Activated CD8-positive, alpha-beta T cell treated with anti-CD3 and anti-CD28 coated beads for 36 hours (primary cell): ENCODE data around the gene OSBPL5. TPM values are rescaled to one million over a fixed set of nuclear protein-coding genes. Genes with fewer than 3 reads are reported as not detected.

Experiments
- ATAC-seq: fragments of 200-7000 bp; cut with Tn5 transposase; one replicate; pipeline ENCODE4 v1.10.0; 2021; ENCODE audit warnings: mild to moderate bottlenecking, moderate library complexity
- CTCF ChIA-PET: fragments of 350-600 bp; sonication (Branson Sonifier 250); formaldehyde crosslinking; loops from one replicate; lab custom pipeline; 2021; ENCODE audit warnings: antibody characterized with exemption; lab: Charles Lee
- POLR2A ChIA-PET: fragments of 350-600 bp; sonication (Branson Sonifier 250); formaldehyde crosslinking; loops from one replicate; lab custom pipeline; 2021; ENCODE audit warnings: antibody characterized with exemption; lab: Charles Lee
- DNase-seq: peaks from one replicate; pipeline ENCODE4 v3.0.0-alpha.2; 2020
- H3K27ac Mint-ChIP-seq: one replicate; pipeline ENCODE4 v1.8.0; 2021; ENCODE audit warnings: mild to moderate bottlenecking, mixed read lengths
- H3K27me3 Mint-ChIP-seq: one replicate; pipeline ENCODE4 v1.8.0; 2021; ENCODE audit warnings: mixed read lengths
- H3K36me3 Mint-ChIP-seq: one replicate; pipeline ENCODE4 v1.8.0; 2021; ENCODE audit warnings: low read depth, mixed read lengths
- H3K4me1 Mint-ChIP-seq: one replicate; pipeline ENCODE4 v1.8.0; 2021; ENCODE audit warnings: low read depth, mixed read lengths
- H3K4me3 Mint-ChIP-seq: one replicate; pipeline ENCODE4 v1.8.0; 2021; ENCODE audit warnings: mild to moderate bottlenecking, moderate library complexity, mixed read lengths
- H3K9me3 Mint-ChIP-seq: one replicate; pipeline ENCODE4 v1.8.0; 2021; ENCODE audit warnings: mixed read lengths
- intact Hi-C: fragments of 100-400 bp; cut with micrococcal nuclease; formaldehyde crosslinking; loops from one replicate; pipeline ENCODE4 v1.10.0; 2022
- total RNA-seq, 2 experiments: library from RNA; stranded (reverse); gene quantifications; one replicate each; pipeline ENCODE4 v1.2.3, GENCODE V29; 2021
- TF ChIP-seq, protein P1 (sequence below): fragments of 200-600 bp; IDR thresholded peaks from one replicate; pipeline ENCODE4 v1.8.0; 2022; ENCODE audit warnings: antibody characterized with exemption, mild to moderate bottlenecking

Gene OSBPL5
- total RNA-seq, 2 experiments from 2014 or later: 4.8 to 5.9 TPM

DNA sequence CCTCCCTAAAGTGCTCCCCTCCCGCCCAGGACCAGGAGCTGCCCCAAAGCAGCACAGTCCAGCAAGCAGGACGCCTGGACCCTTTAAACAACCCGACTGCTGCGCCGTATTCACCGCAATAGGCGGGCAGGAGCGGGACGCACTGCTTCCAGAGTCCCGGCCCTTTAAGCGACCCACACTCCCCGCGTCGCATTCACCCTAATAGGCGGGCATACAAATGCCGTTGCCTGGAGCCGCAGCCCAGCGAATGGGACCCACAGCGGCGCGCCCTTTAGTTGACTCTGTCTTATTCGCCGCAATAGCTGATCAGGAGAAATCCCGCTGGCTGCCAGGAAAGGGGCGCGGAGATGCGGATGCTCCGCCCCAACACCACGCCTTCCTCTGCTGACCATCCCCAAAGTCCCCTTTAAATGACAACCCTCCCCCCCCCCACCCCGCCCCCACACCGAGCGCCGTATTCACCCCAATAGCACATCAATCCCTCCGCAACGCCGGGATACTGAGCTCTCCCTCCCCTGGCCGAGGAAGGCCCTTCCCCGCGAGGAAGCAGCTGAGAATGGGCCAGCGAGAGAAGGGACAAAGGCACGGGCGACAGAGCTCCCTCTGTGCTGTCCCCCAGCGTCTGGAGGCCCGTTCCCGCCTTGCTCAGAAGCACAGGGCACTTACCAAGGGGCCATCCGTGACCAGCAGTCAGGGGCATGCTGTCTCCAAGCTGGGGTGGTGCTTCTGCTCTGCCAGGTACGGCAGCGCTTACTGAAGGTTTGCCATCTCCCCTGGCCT is 4.7 kb downstream of the OSBPL5 start:
- CTCF ChIA-PET: no interaction called here
- no peak overlapping the region for H3K27ac Mint-ChIP-seq
- POLR2A ChIA-PET: interaction anchor here (1.0 kb wide), 1 partner anchor 11 kb away, joined by 3 read pairs; no protein-coding TSS in a partner anchor
- H3K27me3 Mint-ChIP-seq: peaks cover 5% of the 10 kb centered on the region
- ATAC-seq (peak; percentile 22), DNase-seq (peak; percentile 50)
- no peaks in the 10 kb centered on the region for H3K36me3 Mint-ChIP-seq
- intact Hi-C loops: no loop called here
- peaks cover 19% of the 10 kb centered on the region for H3K4me1 Mint-ChIP-seq
- no peak overlapping the region for H3K4me3 Mint-ChIP-seq
- no peaks in the 10 kb centered on the region for H3K9me3 Mint-ChIP-seq
- TF ChIP-seq, protein P1, sequence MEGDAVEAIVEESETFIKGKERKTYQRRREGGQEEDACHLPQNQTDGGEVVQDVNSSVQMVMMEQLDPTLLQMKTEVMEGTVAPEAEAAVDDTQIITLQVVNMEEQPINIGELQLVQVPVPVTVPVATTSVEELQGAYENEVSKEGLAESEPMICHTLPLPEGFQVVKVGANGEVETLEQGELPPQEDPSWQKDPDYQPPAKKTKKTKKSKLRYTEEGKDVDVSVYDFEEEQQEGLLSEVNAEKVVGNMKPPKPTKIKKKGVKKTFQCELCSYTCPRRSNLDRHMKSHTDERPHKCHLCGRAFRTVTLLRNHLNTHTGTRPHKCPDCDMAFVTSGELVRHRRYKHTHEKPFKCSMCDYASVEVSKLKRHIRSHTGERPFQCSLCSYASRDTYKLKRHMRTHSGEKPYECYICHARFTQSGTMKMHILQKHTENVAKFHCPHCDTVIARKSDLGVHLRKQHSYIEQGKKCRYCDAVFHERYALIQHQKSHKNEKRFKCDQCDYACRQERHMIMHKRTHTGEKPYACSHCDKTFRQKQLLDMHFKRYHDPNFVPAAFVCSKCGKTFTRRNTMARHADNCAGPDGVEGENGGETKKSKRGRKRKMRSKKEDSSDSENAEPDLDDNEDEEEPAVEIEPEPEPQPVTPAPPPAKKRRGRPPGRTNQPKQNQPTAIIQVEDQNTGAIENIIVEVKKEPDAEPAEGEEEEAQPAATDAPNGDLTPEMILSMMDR: no peak

DNA sequence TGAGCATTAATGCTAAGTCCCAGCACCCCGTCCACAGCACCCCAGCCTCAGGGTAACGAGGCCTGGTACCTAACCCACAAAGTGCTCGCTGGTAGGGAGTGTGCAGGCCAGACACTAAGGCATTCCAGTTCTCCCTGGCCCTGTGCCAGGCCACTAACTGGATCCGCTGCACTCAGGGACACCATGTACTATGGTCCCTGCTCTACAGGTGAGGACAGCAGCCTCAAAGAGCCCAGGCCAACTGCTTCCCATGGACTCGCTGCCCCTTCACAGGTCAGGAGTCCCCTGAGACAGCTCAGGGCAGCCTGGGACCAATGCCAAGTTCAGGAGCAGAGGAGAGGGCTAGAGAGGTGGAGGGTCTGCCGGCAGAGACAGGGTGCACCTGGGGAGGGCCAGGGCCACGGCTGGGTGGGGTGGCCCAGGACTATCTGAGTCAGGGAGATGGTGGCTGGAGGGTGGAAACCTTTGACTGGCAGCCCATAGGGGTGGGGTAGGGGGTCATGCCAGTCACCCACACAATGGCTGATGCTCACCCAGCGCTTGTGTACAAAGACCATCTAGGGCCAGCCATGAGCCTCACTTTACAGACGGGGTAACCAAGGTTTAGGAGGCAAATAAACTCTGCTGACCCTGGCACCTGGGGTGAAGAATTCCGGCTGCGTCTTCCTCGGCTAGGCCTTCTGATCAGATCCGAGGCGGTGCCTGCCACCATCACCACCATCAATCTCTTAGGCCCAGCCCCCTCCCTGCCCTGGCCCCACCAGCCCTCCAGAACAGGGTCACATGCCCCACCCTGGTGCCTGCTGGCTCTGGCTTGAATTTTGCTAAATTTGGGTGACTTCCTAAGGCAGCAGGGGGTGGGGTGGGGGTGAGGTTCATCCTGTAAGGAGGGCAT is 5.6 kb downstream of the OSBPL5 start:
- TF ChIP-seq, protein P1: no peak
- Mint-ChIP-seq H3K36me3 (no peaks in the 10 kb centered on the region), H3K27me3 (peaks cover 5% of the 10 kb centered on the region), H3K4me3 (no peak overlapping the region), H3K4me1 (peaks cover 19% of the 10 kb centered on the region), H3K9me3 (no peaks in the 10 kb centered on the region), H3K27ac (no peak overlapping the region)
- ATAC-seq: no peak
- CTCF ChIA-PET: interaction anchor here (0.6 kb wide), 1 partner anchor 218 kb away, joined by 3 read pairs; no protein-coding TSS in a partner anchor
- no peak for DNase-seq
- intact Hi-C loops: no loop called here
- POLR2A ChIA-PET: no interaction called here

DNA sequence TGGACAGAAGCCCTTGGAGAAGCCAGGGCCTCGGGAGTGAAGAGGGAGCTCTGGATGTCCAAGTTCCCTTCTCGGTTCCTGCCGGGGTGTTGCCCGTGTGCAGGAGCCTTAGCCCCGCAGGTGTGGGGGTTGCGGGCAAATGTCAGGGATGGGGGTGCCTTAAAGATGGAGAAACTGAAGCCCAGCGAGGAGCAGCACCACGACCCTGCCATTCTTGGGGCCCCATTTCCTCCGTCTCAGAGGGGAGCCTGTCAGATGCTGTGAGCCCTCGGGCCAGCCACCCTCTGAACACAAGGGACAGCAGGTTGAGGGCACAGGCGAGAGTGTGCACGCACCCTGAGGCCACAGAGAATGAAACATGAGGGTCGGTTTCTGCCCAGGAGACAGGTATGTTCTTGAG is 6.3 kb downstream of the OSBPL5 start:
- Mint-ChIP-seq H3K27me3 (peaks cover 3% of the 10 kb centered on the region), H3K36me3 (no peaks in the 10 kb centered on the region), H3K4me3 (no peak overlapping the region), H3K9me3 (no peaks in the 10 kb centered on the region), H3K4me1 (peaks cover 17% of the 10 kb centered on the region), H3K27ac (no peak overlapping the region)
- intact Hi-C loops: no loop called here
- DNase-seq (no peak), ATAC-seq (no peak)
- ChIA-PET CTCF (interaction anchor here (0.6 kb wide), 2 partner anchors 172 to 217 kb away, joined by 3 read pairs; no protein-coding TSS in a partner anchor), POLR2A (no interaction called here)
- TF ChIP-seq, protein P1: no peak

DNA sequence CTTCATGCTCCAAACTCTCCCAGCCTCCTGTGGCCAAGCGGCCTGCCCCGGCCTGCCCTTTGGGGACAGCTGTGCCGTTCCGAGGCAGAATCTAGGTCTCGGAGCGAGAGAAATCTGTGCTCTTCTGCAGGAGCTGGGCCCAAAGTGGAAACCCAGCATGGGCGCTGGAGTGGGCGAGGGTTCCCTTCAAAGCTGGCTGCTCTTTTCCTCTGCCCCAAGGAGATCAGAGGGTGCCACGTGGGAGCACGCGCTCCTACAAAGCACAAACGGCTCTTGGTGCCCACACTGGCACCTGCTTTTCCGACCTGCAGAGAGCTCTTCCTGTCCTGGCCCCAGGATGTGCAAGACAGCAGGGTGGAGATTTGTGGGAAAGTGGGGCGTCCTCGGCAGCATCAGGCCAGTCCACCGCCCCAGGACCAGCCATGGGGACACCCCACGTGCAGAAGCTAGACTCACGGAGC is 6.9 kb downstream of the OSBPL5 start:
- Mint-ChIP-seq H3K9me3 (no peaks in the 10 kb centered on the region), H3K27me3 (peaks cover 2% of the 10 kb centered on the region), H3K27ac (no peak overlapping the region), H3K36me3 (no peaks in the 10 kb centered on the region), H3K4me1 (peaks cover 13% of the 10 kb centered on the region), H3K4me3 (no peak overlapping the region)
- DNase-seq (no peak), ATAC-seq (no peak)
- intact Hi-C loops: no loop called here
- TF ChIP-seq, protein P1: no peak
- ChIA-PET CTCF (interaction anchor here (0.6 kb wide), 1 partner anchor 171 kb away, joined by 3 read pairs; no protein-coding TSS in a partner anchor), POLR2A (no interaction called here)
